GM18868 (cell line): ENCODE results near the gene HSPB1.
A peak's percentile ranks its signal among the peaks of the same experiment; 100 is the strongest.
"Not testable (repeated sequence)": the region's sequence is repeated elsewhere in the genome, so short reads cannot be mapped to it uniquely, and the experiment has no call there.

Source experiments
- ATAC-seq: cut with Tn5 transposase; IDR thresholded peaks from one replicate; pipeline ENCODE4 v1.9.1; 2021; ENCODE audit warnings: mild to moderate bottlenecking, moderate library complexity; ENCODE audit not compliant: unreplicated experiment

HSPB1 gene

DNA sequence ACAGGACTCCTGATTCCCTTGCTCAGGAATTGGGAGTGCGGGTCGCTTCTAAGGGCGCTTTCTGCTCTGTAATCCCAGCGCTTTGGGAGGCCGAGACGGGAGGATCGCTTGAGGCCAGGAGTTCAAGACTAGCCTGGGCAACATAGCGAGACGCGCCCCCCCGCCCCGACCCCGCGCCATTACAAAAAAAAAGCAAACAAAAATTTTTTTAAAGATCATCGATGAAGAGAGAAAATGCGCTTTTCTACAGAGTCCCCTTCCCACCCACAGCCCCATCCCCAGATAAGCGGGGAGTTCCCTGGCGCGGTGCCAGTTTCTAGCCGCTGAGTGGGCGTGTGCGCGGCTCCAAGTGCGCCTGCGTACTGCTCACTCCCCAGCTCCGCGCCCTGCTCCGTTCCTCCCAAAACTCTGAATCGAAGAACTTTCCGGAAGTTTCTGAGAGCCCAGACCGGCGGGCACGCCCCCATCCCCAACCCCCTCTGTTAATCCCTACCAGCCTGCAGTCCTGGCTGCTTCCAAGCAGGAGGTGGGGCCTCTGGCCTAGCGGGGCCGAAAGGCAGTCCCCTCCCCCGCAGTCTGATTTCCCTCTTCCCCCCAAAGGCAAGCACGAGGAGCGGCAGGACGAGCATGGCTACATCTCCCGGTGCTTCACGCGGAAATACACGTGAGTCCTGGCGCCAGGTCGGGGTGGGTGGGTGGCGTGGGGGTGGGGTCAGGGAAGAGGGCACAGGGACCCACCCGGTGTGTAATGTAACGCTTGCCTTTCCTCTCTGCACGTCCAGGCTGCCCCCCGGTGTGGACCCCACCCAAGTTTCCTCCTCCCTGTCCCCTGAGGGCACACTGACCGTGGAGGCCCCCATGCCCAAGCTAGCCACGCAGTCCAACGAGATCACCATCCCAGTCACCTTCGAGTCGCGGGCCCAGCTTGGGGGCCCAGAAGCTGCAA, 1.0 kb downstream of the HSPB1 start:
- no peak for ATAC-seq

DNA sequence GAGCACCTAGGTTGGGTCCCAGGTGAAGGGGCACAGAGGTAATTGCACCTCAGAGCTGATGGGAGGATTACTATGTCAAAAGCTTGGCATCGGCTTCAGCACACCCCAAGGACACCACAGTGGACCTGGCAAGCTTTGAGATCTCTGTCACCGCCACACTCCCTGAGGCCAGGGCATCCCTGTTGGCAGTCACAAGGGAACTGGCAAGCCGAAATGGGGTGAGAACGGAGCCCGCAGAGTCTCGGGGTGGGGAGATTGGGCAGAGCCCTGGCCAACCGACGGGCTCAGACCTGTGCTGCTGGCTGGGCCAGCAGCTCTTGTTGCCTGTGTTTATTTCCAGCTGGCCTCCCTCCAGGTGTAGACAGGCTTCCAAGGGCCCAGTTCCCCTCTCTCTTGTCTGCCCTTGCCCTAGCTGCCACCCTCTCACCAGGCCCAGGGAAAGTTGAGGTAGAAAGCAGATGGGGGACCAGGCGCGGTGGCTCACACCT, 2.5 kb downstream of the HSPB1 start:
- no peak for ATAC-seq

DNA sequence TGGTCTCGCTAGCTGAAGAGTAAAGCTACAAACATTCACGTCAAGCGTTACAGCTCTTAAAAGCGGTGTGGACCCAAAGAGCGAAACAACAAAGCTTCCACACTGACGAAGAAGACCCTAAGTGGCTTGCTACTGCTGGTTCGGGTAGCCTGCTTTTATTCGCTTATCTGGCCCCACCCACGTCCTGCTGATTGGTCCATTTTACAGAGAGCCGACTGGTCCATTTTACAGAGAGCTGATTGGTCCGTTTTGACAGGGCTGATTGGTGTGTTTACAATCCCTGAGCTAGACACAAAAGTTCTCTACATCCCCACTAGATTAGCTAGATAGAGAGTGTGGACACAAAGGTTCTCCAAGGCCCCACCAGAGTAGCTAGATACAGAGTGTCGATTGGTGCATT, 6.4 kb downstream of the HSPB1 start:
- ATAC-seq = not testable (repeated sequence)

DNA sequence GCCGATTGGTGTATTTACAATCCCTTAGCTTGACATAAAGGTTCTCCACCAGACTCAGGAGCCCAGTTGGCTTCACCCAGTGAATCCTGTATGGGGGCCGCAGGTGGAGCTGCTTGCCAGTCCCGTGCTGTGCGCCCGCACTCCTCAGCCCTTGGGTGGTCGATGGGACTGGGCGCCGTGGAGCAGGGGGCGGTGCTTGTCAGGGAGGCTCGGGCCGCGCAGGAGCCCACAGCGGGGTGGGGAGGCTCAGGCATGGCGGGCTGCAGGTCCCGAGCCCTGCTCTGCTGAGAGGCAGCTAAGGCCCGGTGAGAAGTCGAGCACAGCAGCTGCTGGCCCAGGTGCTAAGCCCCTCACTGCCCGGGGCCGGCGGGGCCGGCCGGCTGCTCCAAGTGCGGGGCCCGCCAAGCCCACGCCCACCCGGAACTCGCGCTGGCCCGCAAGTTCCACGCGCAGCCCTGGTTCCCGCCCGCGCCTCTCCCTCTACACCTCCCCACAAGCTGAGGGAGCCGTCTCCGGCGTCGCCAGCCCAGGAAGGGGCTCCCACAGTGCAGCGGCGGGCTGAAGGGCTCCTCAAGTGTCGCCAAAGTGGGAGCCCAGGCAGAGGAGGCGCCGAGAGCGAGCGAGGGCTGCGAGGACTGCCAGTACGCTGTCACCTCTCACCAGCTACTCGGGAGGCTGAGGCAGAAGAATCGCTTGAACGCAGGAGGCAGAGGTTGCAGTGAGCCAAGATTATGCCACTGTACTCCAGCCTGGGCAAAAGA, 7.0 kb downstream of the HSPB1 start:
- not testable (repeated sequence) for ATAC-seq

DNA sequence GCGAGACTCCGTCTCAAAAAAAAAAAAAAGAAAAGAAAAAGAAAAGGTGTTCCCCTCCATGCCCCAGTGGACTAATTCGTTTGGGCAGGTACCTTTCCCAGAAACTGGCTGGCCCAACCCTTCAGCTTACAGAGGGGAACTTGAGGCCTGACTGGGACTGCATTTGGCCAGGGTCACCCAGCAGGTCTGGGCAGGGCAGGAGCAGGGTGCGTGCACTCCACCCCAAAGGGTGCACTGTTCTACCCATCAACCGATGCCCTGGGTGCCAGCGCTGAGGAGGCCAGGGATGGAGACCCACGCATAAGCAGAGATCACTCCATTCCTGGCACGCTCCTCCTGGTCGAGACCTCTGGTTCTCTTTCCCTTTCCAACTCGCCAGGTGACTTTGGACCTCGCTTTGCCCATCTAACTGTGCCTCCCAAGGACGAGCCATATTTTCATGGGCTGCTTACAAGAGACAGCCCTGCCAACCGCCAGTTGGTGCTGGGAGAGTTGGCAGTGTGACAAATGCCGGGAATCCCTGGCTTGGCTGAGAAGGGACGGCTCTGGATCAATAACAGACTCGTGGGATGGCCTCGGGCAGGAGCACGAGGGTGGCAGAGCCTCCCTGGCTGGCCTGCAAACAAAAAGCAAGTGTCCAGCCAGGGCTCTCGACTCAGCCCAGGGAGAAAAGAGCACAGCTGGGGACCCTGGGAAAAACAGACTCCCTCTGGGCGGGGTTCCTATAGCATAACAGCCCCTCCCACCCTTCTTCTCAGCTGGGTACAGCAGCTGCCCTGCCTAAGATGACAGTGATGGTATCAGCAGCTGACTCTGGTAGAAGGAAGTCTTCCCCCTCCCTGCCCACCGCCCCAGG, 7.9 kb downstream of the HSPB1 start:
- no peak for ATAC-seq

DNA sequence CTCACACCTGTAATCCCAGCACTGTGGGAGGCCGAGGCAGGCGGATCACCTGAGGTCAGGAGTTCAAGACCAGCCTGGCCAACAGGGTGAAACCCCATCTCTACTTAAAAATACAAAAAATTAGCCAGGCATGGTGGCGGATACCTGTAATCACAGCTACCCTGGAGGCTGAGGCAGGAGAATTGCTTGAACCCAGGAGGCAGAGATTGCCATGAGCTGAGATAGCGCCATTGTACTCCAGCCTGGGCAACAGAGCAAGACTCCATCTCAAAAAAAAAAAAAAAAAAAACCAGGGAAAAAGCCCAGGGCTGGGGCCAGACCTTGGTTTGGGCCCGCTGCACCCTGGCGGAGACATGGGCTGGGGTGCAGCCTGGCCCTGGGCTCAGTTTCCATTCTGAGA, 9.4 kb downstream of the HSPB1 start:
- ATAC-seq = not testable (repeated sequence)

DNA sequence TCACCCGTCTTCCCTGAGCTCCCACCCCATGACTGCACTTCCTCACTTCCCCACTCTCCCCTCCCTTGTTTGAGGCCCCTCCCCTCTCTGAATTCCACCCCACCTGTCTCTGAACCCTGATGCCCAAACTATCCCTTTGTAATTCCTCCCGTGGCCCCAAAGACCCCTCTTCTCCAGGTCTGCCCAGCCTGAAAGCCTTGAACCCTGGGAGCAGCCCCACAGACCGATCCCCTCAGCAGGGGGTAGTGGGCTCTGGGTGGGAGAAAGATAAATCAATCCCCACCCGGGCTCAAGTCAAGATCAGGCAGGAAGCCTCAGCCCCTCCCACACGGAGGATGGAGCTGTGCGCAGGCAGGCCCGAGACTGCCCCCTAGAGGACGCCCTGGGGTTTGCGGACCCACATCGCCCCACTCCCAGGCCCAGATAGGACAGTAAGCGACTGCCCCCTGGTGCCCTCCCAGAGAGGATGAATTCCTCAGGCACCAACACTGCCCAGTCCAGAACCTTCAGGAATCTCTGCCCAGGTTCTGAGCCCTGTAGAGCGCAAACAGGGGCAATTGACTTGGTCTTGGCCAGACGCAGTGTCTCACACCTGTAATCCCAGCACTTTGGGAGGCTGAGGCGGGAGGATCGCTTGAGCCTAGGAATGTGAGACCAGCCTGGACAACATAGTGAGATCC, 11.7 kb downstream of the HSPB1 start:
- peak; percentile 38 for ATAC-seq

DNA sequence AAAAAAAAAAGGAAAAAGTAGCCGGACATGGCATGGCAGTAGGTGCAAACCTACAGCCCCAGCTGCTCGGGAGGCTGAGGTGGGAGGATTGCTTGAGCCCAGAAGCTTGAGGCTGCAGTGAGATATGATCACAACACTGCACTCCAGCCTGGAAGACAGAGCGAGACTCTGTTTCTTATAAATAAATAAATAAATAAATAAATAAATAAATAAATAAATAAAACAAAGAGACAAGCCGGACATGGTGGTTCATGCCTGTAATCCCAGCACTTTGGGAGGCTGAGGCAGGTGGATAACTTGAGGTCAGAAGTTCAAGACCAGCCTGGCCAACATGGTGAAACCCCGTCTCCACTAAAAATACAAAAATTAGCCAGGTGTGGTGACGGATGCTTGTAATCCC, 12.3 kb downstream of the HSPB1 start:
- ATAC-seq = not testable (repeated sequence)

DNA sequence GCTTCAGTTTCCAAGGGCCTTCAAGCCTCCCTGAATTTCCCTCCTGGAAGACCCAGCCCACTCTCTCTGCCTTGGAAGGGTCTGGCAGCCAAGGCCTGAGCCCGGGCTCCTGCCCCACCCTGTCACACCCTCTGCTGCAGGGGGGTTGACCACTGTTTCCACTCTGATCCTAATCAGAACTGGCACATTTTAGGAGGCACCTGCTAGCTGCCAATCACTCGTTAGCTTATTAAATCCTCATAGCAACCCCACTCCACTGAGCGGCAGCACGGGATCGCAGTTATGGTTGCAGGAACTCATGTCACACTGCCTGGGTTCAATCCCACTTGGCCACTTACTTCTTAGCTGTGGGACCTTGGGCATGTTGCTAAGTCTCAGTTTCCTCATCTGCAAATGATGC, 12.9 kb downstream of the HSPB1 start:
- ATAC-seq = no peak

DNA sequence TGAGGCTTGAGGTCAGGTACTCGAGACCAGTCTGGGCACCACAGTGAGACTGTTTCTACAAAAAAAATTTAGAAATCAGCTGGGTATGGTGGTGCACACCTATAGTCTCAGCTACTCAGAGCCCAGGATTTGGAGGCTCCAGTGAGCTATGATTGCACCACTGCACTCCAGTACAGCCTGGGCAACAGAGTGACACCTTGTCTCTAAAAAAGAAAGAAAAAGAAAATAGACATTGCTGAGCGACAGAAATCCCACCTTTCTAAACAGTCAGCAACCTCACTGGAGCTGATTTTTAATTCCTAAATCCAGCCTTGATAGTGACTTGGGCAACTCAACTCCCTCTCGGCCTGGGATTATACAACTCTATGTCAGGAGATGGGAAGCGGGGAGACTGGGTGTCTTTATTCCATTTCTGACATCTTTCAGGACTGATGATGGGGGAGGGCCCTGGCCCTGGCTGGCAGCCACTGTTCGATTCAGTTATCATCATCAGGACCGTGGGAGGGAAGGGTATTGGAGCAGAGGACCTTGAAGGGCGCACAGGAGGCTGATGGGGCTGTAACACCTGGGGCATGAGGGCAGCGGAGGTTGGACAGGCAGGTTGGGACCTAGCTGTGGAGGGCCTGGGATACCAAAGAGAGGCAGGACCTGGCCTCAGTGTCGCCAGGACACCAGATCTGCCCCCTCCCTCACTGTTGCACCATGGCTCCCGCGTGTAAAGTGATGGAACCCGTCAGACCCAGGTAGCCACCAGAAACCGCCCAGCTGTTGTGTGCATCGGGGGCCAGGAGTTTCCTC, 14.7 kb downstream of the HSPB1 start:
- ATAC-seq = no peak

DNA sequence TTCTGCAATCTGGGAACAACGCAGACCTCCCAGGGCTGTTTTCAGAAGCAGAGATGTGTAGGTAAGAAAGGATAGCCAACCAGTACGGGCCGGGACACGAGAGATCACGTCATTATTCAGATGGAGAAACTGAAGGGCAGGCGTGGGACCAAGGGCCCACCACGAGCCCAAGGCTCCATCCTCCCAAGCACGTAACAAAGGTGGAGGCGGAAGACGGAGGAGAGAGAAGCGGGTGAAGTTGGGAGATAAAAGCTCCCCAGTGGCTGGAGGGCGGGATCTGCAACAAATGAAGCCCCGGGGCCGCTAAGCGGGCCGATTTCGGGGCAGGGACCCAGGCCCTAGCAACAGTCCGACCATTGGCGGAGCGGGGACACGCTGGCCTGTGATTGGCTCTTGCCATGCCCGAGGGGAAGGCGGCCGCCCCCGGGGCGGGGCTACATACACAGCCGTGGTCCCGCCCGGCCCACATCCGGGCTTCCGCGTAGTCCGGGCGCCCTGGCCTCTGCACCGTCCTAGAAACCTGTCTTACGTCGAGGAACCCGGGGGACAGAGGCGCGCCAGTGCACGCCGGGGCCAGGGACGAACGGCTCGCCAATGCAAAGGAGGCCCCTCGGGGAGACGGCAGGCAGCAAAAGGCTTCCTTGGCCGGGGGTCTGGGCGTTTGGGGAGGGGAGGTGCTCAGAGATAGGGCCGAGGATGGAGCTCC, 15.5 kb downstream of the HSPB1 start:
- peak; percentile 92 for ATAC-seq

DNA sequence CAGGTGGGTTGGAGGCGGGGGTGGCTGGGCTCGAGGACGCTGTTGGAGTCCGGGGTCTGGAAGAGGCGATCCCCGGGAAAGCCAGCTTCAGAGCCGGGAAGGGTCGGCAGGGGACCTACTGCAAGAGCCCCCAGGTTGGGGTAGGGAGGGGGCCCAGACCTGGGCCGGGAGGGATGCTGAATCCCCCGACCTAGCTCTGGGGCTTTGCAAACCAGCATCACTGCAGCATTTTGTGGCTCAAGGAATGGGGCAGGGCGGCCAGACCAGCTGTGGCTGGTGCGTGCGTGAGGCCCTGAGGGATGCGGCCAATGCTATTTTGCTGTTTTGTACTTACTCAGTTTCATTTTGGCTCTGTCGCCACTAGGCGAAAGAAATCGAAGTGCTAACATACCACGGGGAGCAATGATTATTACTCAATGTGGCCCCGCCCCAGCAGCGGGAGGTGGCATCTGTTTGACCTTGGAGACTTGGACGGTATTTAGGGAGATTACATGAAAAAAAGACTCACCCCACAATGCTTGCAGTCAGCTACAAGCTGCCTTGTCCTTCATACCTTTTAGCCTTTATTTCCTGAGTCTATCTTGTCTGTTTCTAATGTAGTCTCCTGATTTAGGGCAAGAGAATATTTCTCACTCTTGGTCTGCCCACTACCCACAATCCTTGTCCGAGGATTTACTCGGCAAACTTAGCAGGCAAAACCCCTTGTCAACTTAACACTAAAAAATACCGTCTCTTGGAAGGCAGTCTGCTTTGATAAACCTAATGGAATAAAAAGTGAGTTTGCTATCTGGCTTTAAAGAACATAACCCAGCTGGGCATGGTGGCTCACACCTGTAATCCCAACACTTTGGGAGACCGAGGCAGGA, 16.2 kb downstream of the HSPB1 start:
- ATAC-seq = peak; percentile 44

DNA sequence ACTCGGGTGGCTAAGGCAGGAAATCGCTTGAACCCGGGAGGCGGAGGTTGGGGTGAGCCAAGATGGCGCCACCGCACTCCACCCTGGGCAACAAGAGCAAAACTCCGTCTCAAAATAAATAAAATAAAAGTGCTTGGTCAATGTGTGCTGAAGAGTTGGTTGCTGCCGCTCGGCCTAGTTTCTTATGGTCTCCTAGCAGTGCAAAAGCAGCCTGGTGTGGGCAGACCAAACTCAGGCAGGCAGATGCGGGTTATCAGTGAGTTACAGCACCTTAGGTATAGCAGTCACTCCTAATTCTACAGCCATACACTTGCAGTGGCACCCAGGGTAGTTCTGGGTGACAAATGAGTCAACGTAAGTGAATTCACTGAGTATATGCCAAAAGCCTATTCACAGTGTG, 22.6 kb downstream of the HSPB1 start:
- no peak for ATAC-seq

DNA sequence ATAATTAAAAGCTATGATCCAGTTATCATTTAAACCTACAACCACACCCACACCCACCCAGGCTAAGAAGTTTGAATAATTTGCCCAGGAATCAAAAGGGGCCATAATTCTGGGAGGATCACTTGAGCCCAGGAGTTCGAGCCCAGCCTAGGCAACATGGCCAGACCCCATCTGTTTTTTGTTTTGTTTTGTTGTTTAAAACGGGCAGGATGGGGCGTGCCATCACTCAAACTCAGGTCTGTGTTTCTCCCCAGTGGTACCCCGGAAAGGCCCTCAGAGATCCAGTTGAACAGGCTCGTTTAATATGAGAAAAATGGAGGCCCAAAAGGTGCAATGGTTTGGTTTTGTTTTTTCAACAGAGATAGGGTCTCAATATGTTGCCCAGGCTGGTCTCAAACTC, 23.3 kb downstream of the HSPB1 start:
- ATAC-seq = no peak

DNA sequence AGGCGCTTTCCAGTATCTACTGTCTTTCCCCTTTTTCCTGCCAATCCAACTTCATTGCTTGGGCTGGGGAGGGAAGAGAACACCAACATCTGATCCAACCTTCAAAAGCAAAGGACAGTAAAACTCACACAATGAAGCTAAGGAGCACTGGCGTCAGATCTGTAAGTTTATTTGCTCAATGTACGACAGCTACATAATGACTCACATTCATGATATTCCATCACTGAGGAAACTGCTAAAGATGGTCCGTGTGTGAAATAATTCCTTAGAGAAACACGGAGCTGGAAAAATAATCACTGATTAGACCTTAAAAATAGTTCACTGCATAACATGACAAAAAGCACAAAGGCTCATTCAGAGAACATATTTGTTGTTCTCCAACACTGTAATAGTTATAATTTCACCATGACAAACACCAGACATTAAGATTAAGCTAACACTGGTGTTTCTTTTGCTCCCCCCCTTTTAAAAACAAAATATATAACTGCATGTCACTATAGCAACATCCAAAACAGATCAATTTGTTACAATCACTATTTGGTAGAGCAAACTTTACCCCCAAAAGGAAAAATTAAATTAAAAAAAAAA, 24.3 kb downstream of the HSPB1 start:
- no peak for ATAC-seq

DNA sequence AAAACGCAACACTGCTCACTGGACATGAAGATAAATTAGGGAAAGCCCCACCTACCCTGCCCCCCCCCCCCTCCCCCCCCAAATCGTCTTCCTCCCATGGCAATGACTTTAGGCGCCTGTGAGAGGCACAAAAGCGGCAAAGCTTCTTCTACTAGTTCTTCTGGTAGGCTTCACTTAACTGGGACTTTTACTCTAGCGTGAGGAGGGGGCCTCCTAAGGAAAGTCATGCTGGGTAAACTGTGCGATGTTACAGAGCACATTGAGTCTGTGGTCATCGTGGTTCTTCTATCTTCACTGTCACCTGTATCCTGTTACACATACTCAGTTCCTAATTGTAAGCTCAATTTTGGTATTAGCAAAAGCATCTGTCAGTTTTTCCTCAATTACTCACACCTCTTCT, 25.1 kb downstream of the HSPB1 start:
- no peak for ATAC-seq

DNA sequence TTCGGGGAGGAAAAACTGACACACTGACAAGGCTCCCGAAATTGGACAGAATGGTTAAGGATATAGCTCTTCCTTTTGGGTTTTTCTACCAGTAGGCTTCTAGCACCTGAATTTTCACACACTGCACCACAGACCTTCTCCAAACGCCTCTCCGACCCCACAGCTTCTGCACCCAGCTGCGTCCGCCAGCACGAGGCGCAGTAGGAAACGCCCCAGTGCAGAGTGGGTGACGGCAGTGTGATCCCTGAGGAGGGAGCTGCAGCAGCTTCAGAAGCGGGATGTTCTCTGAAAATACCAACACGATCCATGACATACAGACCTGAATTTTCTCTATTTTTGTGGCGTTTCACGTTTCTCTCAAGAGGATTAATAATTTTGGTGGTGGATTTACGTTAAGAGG, 25.9 kb downstream of the HSPB1 start:
- no peak for ATAC-seq

DNA sequence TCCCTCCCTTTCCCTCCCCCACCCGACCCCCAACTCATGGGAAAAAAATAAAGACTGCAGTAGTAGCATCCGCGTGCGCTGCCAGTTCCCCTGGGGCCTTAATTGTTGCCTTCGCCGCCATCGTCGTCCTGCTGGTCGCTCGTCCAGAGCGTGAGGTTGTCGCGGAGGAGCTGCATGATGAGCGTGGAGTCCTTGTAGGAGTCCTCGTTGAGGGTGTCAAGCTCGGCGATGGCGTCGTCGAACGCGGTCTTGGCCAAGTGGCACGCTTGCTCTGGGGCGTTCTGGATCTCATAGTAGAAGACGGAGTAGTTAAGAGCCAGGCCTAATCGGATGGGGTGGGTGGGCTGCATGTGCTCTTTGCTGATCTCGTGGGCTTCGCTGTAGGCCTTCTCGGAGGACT, 27.0 kb downstream of the HSPB1 start:
- ATAC-seq = no peak
